Measurements from ENCODE around the gene NPHS1.

NPHS1 gene

DNA sequence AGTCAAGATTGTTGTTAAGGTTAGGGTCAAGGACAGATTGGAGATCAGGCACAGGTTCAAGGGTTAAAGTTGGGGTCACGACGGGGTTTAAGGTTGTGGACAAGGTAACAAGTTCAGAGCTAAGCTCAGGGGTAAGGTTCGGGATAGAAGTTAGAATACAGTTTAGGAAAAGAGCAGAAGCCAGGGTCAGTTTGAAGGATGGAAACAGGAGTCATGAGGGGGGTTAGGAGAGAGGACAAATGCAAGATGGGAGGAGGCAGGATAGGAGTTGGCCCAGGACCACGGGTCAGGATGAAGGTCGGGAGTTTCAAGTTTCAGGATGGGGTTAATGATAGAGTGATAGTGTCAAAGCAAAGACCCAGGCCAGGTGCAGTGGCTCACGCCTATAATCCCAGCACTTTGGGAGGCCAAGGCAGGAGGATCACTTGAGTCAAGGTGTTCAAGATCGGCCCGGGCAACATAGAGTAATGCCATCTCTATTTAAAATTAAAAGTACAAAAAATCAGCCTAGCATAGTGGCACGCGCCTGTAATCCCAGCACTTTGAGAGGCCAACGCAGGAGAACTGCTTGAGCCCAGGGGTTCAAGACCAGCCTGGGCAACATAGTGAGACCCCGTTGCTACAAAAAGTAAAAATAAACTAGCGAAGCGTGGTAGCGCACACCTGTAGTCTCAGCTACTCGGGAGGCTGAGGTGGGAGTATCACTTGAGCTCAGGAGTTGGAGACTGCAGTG, 7.7 kb downstream of the NPHS1 start:
- no peaks in the 10 kb centered on the region for H3K9me2 ChIP-seq (ENCODE audit: low read depth, low read length)
- H4K20me1 ChIP-seq (ENCODE audit: insufficient read depth, low read length) = no peaks in the 10 kb centered on the region
- no peak overlapping the region for H3K9ac ChIP-seq (ENCODE audit: low read length)
- H3K27ac ChIP-seq (ENCODE audit: low read depth, low read length, poor library complexity, severe bottlenecking) = no peak overlapping the region
- no peak overlapping the region for H3K4me2 ChIP-seq (ENCODE audit: low read length)
- no peak overlapping the region for H2AFZ ChIP-seq (ENCODE audit: low read length)
- no peaks in the 10 kb centered on the region for H3K4me1 ChIP-seq (ENCODE audit: insufficient read depth, low read length, severe bottlenecking)
- no peaks in the 10 kb centered on the region for H3K9me3 ChIP-seq (ENCODE audit: low read length)
- TF ChIP-seq EZH2 (IDR thresholded peaks at IDR 0.05; ENCODE audit: borderline replicate concordance, low read length) = no peak
- no peak for TF ChIP-seq CTCF (IDR thresholded peaks at IDR 0.05; ENCODE audit: low read length)
- no peaks in the 10 kb centered on the region for H3F3A ChIP-seq (ENCODE audit: insufficient read depth, low read length)
- H3K27me3 ChIP-seq (ENCODE audit: insufficient read depth, low read length) = 0 out of 2 replicates have a peak, but pooled peaks cover 7% of the 10 kb centered on the region
- H3K36me3 ChIP-seq (ENCODE audit: insufficient read depth, low read length) = no peaks in the 10 kb centered on the region
- H3K4me3 ChIP-seq (ENCODE audit: low read depth, low read length, poor library complexity, severe bottlenecking) = no peak overlapping the region
- no peaks in the 10 kb centered on the region for H3K79me2 ChIP-seq (ENCODE audit: insufficient read depth, low read length)

DNA sequence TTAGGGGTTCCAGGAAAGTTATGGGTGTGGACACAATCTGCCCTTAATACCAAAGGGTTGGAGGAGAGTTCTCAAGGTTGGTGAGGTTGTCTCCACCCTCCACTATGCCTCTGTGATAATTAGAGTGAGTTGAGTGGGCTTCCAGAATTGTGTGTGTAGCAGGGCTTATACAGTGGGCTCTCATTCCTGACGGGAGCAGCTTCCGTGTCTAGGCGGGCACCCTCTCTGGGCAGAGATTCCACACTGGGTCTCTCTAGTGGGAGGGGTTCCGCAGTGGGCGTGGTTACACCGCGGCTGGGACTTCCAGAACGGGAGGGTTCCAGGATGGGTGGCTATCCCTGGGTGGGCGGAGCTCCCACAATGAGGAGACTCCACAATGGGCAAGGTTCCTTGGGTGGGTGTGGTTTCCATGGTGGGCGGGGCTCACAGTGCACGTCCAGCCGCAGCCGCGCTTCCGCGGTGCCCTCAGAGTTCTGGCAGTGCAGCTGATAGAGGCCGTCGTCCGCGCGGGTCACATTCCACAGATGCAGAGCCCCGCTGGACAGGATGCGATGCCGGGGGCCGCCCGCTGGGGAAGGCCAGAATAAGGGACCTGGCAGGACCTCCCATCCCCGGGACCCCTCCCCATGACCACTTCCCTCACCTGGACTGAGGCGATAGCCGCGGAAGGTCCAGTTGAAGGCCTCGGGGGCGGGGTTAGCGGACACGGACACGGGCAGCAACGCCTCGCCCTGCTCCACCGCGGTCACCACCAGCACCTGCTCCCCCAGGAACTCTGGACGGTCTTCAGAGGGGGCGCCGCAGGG, 8.4 kb downstream of the NPHS1 start:
- Histone ChIP-seq H3K36me3 (ENCODE audit: insufficient read depth, low read length) (no peaks in the 10 kb centered on the region; the same call in 1 of the 2 replicates), H4K20me1 (ENCODE audit: insufficient read depth, low read length) (no peaks in the 10 kb centered on the region), H3K4me1 (ENCODE audit: insufficient read depth, low read length, severe bottlenecking) (no peaks in the 10 kb centered on the region), H3K9me3 (ENCODE audit: low read length) (0 out of 2 replicates have a peak, but pooled peaks cover 3% of the 10 kb centered on the region), H3K9ac (ENCODE audit: low read length) (no peak overlapping the region), H3K4me3 (ENCODE audit: low read depth, low read length, poor library complexity, severe bottlenecking) (no peak overlapping the region), H3K79me2 (ENCODE audit: insufficient read depth, low read length) (no peaks in the 10 kb centered on the region), H3K27ac (ENCODE audit: low read depth, low read length, poor library complexity, severe bottlenecking) (no peak overlapping the region), H3F3A (ENCODE audit: insufficient read depth, low read length) (no peaks in the 10 kb centered on the region), H3K9me2 (ENCODE audit: low read depth, low read length) (no peaks in the 10 kb centered on the region), H3K4me2 (ENCODE audit: low read length) (no peak overlapping the region), H3K27me3 (ENCODE audit: insufficient read depth, low read length) (0 out of 2 replicates have a peak, but pooled peaks cover 14% of the 10 kb centered on the region), H2AFZ (ENCODE audit: low read length) (no peak overlapping the region)
- no peak for TF ChIP-seq CTCF (IDR thresholded peaks at IDR 0.05; ENCODE audit: low read length)

GRCh38 chr19:35842666-35843272, 9.5 kb downstream of the NPHS1 start:
- H3K27ac ChIP-seq (ENCODE audit: low read depth, low read length, poor library complexity, severe bottlenecking) = no peak overlapping the region
- H3K9me2 ChIP-seq (ENCODE audit: low read depth, low read length) = no peaks in the 10 kb centered on the region
- no peaks in the 10 kb centered on the region; the same call in 1 of the 2 replicates for H3K36me3 ChIP-seq (ENCODE audit: insufficient read depth, low read length)
- H3K4me2 ChIP-seq (ENCODE audit: low read length) = no peak overlapping the region
- no peak overlapping the region for H2AFZ ChIP-seq (ENCODE audit: low read length)
- H3K79me2 ChIP-seq (ENCODE audit: insufficient read depth, low read length) = no peaks in the 10 kb centered on the region
- no peaks in the 10 kb centered on the region for H3K4me1 ChIP-seq (ENCODE audit: insufficient read depth, low read length, severe bottlenecking)
- no peak overlapping the region for H3K9ac ChIP-seq (ENCODE audit: low read length)
- H3F3A ChIP-seq (ENCODE audit: insufficient read depth, low read length) = no peaks in the 10 kb centered on the region
- H3K4me3 ChIP-seq (ENCODE audit: low read depth, low read length, poor library complexity, severe bottlenecking) = no peak overlapping the region
- 0 out of 2 replicates have a peak, but pooled peaks cover 8% of the 10 kb centered on the region for H3K27me3 ChIP-seq (ENCODE audit: insufficient read depth, low read length)
- TF ChIP-seq EZH2 (IDR thresholded peaks at IDR 0.05; ENCODE audit: borderline replicate concordance, low read length) (no peak), CTCF (IDR thresholded peaks at IDR 0.05; ENCODE audit: low read length) (no peak)
- H4K20me1 ChIP-seq (ENCODE audit: insufficient read depth, low read length) = no peaks in the 10 kb centered on the region
- 0 out of 2 replicates have a peak, but pooled peaks cover 3% of the 10 kb centered on the region for H3K9me3 ChIP-seq (ENCODE audit: low read length)
